Calu3 (cell line): ENCODE data around the gene LATS2. TPM values are rescaled to one million over a fixed set of nuclear protein-coding genes. Genes with fewer than 3 reads are reported as not detected.
A peak's percentile ranks its signal among the peaks of the same experiment; 100 is the strongest.
"Not testable (repeated sequence)": the region's sequence is repeated elsewhere in the genome, so short reads cannot be mapped to it uniquely, and the experiment has no call there.

ENCODE experiments used
- BruUV-seq: library from RNA; stranded (reverse); fragments of 400-500 nt; replicated peaks from 2 replicates; lab custom pipeline; 2021; lab: Mats Ljungman, UMichigan
- CTCF ChIA-PET: fragments of 300-600 bp; sonication (Branson Sonifier 250); formaldehyde crosslinking; loops from one replicate; lab custom pipeline; 2022; ENCODE audit warnings: antibody characterized with exemption; lab: Charles Lee
- DNase-seq: peaks from one replicate; pipeline ENCODE4 v3.0.0; 2022
- H3K27ac Mint-ChIP-seq: one replicate; pipeline ENCODE4 v1.8.0; 2022; ENCODE audit warnings: mixed read lengths; ENCODE audit not compliant: unreplicated experiment
- H3K27me3 Mint-ChIP-seq: one replicate; pipeline ENCODE4 v1.8.0; 2022; ENCODE audit warnings: mixed read lengths; ENCODE audit not compliant: unreplicated experiment
- H3K36me3 Mint-ChIP-seq: one replicate; pipeline ENCODE4 v1.8.0; 2022; ENCODE audit warnings: mild to moderate bottlenecking, moderate library complexity, mixed read lengths; ENCODE audit not compliant: insufficient read depth, unreplicated experiment
- H3K4me1 Mint-ChIP-seq: one replicate; pipeline ENCODE4 v1.8.0; 2022; ENCODE audit warnings: mild to moderate bottlenecking, low read depth, mixed read lengths; ENCODE audit not compliant: unreplicated experiment
- H3K4me3 Mint-ChIP-seq: one replicate; pipeline ENCODE4 v1.8.0; 2022; ENCODE audit warnings: mild to moderate bottlenecking, low read depth, moderate library complexity, mixed read lengths; ENCODE audit not compliant: unreplicated experiment
- H3K9me3 Mint-ChIP-seq: one replicate; pipeline ENCODE4 v1.8.0; 2022; ENCODE audit warnings: low read depth, mixed read lengths; ENCODE audit not compliant: unreplicated experiment
- CTCF ChIP-seq: fragments of 200-600 bp; IDR thresholded peaks from one replicate; pipeline ENCODE4 v1.8.0; 2022; ENCODE audit warnings: antibody characterized with exemption; ENCODE audit not compliant: unreplicated experiment
- intact Hi-C: fragments of 100-400 bp; cut with micrococcal nuclease; formaldehyde crosslinking; loops from one replicate; pipeline ENCODE4 v1.10.0; 2022; ENCODE audit not compliant: unreplicated experiment
- total RNA-seq: library from RNA; stranded (reverse); gene quantifications from 2 replicates; pipeline ENCODE4 v1.2.3, GENCODE V29; 2022

The LATS2 gene
- total RNA-seq, 1 experiment from 2014 or later = 19.3 TPM

- Mint-ChIP-seq H3K27me3 (no peaks in the 10 kb centered on the region), H3K4me1 (peaks cover 7% of the 10 kb centered on the region), H3K4me3 (no peak overlapping the region), H3K27ac (peak overlapping the region; percentile 53), H3K36me3 (no peaks in the 10 kb centered on the region), H3K9me3 (no peaks in the 10 kb centered on the region)
- CTCF ChIA-PET = interaction anchor here (0.7 to 1.1 kb wide), 4 partner anchors 90 to 1143 kb away, joined by 3 to 6 read pairs (median 4); partner anchors contain the start of gene LATS2
- BruUV-seq = no TSS peak
- no peak for DNase-seq
- no peak for TF ChIP-seq CTCF
- intact Hi-C loops = loop anchor here (2.0 kb wide), 3 partner anchors 92 to 238 kb away; no protein-coding TSS in a partner anchor
Observed at GRCh38 chr13:20942938-20943559, 118.3 kb downstream of the LATS2 start.

- H3K9me3 Mint-ChIP-seq, CTCF ChIA-PET, intact Hi-C loops, H3K4me3 Mint-ChIP-seq, H3K4me1 Mint-ChIP-seq, BruUV-seq, H3K36me3 Mint-ChIP-seq, DNase-seq, H3K27ac Mint-ChIP-seq, H3K27me3 Mint-ChIP-seq: not testable (repeated sequence)
Observed at GRCh38 chr13:20940511-20940910, 120.9 kb downstream of the LATS2 start.

- intact Hi-C loops = no loop called here
- H3K27me3 Mint-ChIP-seq = no peaks in the 10 kb centered on the region
- no peak for TF ChIP-seq CTCF
- no peak for DNase-seq
- no TSS peak for BruUV-seq
- H3K4me3 Mint-ChIP-seq = no peak overlapping the region
- no peak overlapping the region for H3K27ac Mint-ChIP-seq
- H3K4me1 Mint-ChIP-seq = peaks cover 7% of the 10 kb centered on the region
- no peaks in the 10 kb centered on the region for H3K36me3 Mint-ChIP-seq
- no peaks in the 10 kb centered on the region for H3K9me3 Mint-ChIP-seq
- CTCF ChIA-PET = no interaction called here
Observed at GRCh38 chr13:20940083-20940482, 121.3 kb downstream of the LATS2 start.

- intact Hi-C loops = no loop called here
- Mint-ChIP-seq H3K4me3 (no peak overlapping the region), H3K27me3 (no peaks in the 10 kb centered on the region), H3K27ac (no peak overlapping the region), H3K4me1 (peaks cover 7% of the 10 kb centered on the region), H3K9me3 (no peaks in the 10 kb centered on the region), H3K36me3 (no peaks in the 10 kb centered on the region)
- CTCF ChIA-PET = no interaction called here
- no TSS peak for BruUV-seq
- TF ChIP-seq CTCF = no peak
- DNase-seq = no peak
Observed at GRCh38 chr13:20939662-20940061, 121.7 kb downstream of the LATS2 start.

GRCh38 chr13:20938302-20938701 lies 123.1 kb downstream of the LATS2 start:
- intact Hi-C loops = no loop called here
- peaks cover under 1% of the 10 kb centered on the region for H3K4me1 Mint-ChIP-seq
- no peak overlapping the region for H3K4me3 Mint-ChIP-seq
- no peak overlapping the region for H3K27ac Mint-ChIP-seq
- BruUV-seq = no TSS peak
- no peaks in the 10 kb centered on the region for H3K36me3 Mint-ChIP-seq
- no peaks in the 10 kb centered on the region for H3K27me3 Mint-ChIP-seq
- DNase-seq = no peak
- CTCF ChIA-PET = interaction anchor here (0.6 kb wide), 1 partner anchor 664 kb away, joined by 5 read pairs; no protein-coding TSS in a partner anchor
- H3K9me3 Mint-ChIP-seq = no peaks in the 10 kb centered on the region
- no peak for TF ChIP-seq CTCF
